Right lobe of liver (tissue), 6 donors: ENCODE results near the gene CCDC183. TPM values are rescaled to one million over a fixed set of nuclear protein-coding genes. Genes with fewer than 3 reads are reported as not detected.

Experiments used
- ATAC-seq, 4 donors: fragments of 200-7000 bp; cut with Tn5 transposase; one replicate each; pipeline ENCODE4 v1.9.1; 2020; ENCODE audit warnings: mild to moderate bottlenecking in 4 of 4, moderate library complexity in 4 of 4
- DNase-seq, 3 donors: peaks; one replicate each; pipeline ENCODE4 v3.0.0-alpha.2; 2020
- H3K27ac ChIP-seq, 3 donors: fragments of 200-600 bp; one replicate each; pipeline ENCODE4 v1.8.0; 2022
- H3K27me3 ChIP-seq, 2 donors: fragments of 200-600 bp; one replicate each; pipeline ENCODE4 v1.8.0; 2022
- H3K36me3 ChIP-seq, 4 donors: fragments of 200-600 bp; sonication (generic) in 1 of 4; one replicate each; pipeline versions ENCODE4 v1.5.1 to v1.8.0; 2017 to 2022; ENCODE audit warnings: control low read depth in 1 of 4
- H3K4me1 ChIP-seq, 4 donors: fragments of 200-600 bp; sonication (generic) in 1 of 4; one replicate each; pipeline versions ENCODE4 v1.5.1 to v1.8.0; 2017 to 2022; ENCODE audit warnings: control low read depth in 1 of 4
- H3K4me3 ChIP-seq, 3 donors: fragments of 200-600 bp; one replicate each; pipeline ENCODE4 v1.8.0; 2022
- H3K9me3 ChIP-seq, 4 donors: fragments of 200-600 bp; sonication (generic) in 1 of 4; one replicate each; pipeline versions ENCODE4 v1.5.1 to v1.8.0; 2017 to 2022; ENCODE audit warnings: control low read depth in 1 of 4
- CTCF ChIP-seq, 4 donors: fragments of 200-600 bp in 3 of 4; fragments of 450-650 bp in 1 of 4; IDR thresholded peaks; one replicate each; pipeline versions ENCODE4 v1.5.1 to v1.8.0; 2016 to 2022; ENCODE audit warnings: antibody characterized with exemption in 4 of 4, mild to moderate bottlenecking in 2 of 4
- POLR2A ChIP-seq: fragments of 450-650 bp; IDR thresholded peaks from one replicate; pipeline ENCODE4 v1.6.1; 2017; ENCODE audit warnings: antibody characterized with exemption, mild to moderate bottlenecking
- WGBS: methylation state at CpG from one replicate; pipeline ENCODE4 v1.1.6; 2018; ENCODE audit warnings: low coverage, low lambda C conversion rate; ENCODE audit not compliant: insufficient coverage; ENCODE audit errors: missing lambda C conversion rate; 5-methylcytosine and 5-hydroxymethylcytosine counted together
- intact Hi-C, 2 donors: fragments of 100-400 bp; cut with DNase I; formaldehyde crosslinking; loops; one replicate each; pipeline versions ENCODE4 v1.11.2 to v1.14.1; 2022
- total RNA-seq, 6 experiments: library from RNA; depleted of rRNA in 2 of 6; stranded (reverse); fragments of >200 nt in 2 of 6; fragmentation: NEBNext Ultra II Directional in 3 of 6; extraction: Animal tissue kit (Norgen Biotek cat#: 25700) in 3 of 6; gene quantifications; one replicate each; pipeline versions ENCODE4 v1.1.0 to v1.2.4, GENCODE V29; 2016 to 2023
- donor health status: DM: no; HTN: yes; CAD: no.
- donor health status: DM: no; HTN: no; CAD: no.
- donor health status: DM: no; HTN: no; CAD: no.
- donor health status: DM: no; HTN: yes; CAD: no.
- donor health status: DM: no; HTN: yes; CAD: no.

The CCDC183 gene
- total RNA-seq, 6 experiments from 2014 or later = 0.43 to 1.2 (median 0.74) TPM; not detected in 1

DNA sequence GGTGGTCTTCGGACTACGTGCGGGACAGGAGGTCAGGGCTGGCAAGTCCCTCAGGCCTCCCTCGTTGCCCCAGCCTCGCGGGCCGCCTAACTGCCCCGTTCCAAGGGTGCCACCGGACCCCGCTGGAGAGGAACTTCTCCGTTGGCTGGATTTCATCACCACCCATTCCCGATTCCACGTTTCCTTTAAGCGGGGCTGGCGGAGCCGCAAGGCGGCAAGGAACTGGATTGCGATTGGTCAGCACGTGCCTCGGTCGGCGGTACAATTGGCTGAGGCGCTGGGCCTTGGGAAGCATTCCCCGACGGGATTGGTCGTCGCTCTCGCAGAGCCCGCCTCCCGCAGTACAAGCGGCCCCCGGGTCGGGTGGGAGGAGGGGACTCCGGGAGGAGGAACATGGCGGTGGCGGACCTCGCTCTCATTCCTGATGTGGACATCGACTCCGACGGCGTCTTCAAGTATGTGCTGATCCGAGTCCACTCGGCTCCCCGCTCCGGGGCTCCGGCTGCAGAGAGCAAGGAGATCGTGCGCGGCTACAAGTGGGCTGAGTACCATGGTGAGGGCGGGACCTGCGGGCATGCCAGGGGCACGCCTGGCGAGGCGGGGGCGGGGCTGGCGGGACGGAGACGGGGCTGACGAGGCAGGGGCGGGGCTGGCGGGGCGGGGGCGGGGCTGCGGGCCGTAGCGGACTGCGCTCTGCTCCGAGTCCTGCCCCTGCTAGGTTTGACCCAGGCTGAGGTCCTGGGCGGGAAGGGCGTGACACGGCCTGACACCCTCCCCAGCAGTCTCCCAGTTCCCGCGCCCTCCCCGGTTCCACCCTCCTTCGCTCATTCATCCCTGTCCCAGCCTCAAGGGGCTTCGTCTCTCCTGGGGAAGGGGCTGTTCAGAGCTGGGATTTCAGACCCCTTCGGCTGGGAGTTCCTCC lies 53.2 kb downstream of the CCDC183 start, which contains the start of gene PHPT1:
Gene PHPT1 (plus strand): TSS at position 372 of the 922 bp plus-strand sequence. CDS start 22 bp downstream, at position 394.
- no CpG with 5 or more reads among the region's 77 CpGs for WGBS
- Histone ChIP-seq H3K36me3 (peaks cover 0 to 4% (median 0%) of the 10 kb centered on the region in 4 donors), H3K27me3 (no peaks in the 10 kb centered on the region), H3K27ac (peak within 1 kb of the TSS; percentile 81 to 88 (median 85)), H3K9me3 (no peaks in the 10 kb centered on the region), H3K4me1 (peaks cover 0 to 29% (median 15%) of the 10 kb centered on the region in 4 donors), H3K4me3 (peak within 1 kb of the TSS; percentile 61 to 84 (median 65))
- peak; percentile 98 to 99 (median 99) for DNase-seq
- intact Hi-C loops = loop anchor here in 1 of 2 donors (5.0 kb wide), 1 partner anchor 183 kb away; the partner anchor contains the start of gene FUT7
- peak; percentile 74 to 81 (median 80) for ATAC-seq
- TF ChIP-seq CTCF (IDR thresholded peaks at IDR 0.05) (no peak), POLR2A (peak; percentile 80)

- DNase-seq (peak in 1 of 3 donors; percentile 44), ATAC-seq (no peak)
- peak overlapping the region; percentile 37 to 88 (median 42) for H3K27ac ChIP-seq
- intact Hi-C loops = loop anchor here in 1 of 2 donors (5.0 kb wide), 1 partner anchor 182 kb away; the partner anchor contains the start of gene FUT7
- H3K4me1 ChIP-seq = peaks cover 0 to 29% (median 15%) of the 10 kb centered on the region in 4 donors
- no peaks in the 10 kb centered on the region for H3K9me3 ChIP-seq
- no peaks in the 10 kb centered on the region for H3K27me3 ChIP-seq
- 30% methylated on average over 5 of the region's 43 CpGs for WGBS
- TF ChIP-seq POLR2A (no peak), CTCF (IDR thresholded peaks at IDR 0.05) (no peak)
- peaks cover 0 to 4% (median 0%) of the 10 kb centered on the region in 4 donors for H3K36me3 ChIP-seq
- peak overlapping the region; percentile 61 to 84 (median 65) for H3K4me3 ChIP-seq
Observed at GRCh38 chr9:136849960-136850865, 54.1 kb downstream of the CCDC183 start.

DNA sequence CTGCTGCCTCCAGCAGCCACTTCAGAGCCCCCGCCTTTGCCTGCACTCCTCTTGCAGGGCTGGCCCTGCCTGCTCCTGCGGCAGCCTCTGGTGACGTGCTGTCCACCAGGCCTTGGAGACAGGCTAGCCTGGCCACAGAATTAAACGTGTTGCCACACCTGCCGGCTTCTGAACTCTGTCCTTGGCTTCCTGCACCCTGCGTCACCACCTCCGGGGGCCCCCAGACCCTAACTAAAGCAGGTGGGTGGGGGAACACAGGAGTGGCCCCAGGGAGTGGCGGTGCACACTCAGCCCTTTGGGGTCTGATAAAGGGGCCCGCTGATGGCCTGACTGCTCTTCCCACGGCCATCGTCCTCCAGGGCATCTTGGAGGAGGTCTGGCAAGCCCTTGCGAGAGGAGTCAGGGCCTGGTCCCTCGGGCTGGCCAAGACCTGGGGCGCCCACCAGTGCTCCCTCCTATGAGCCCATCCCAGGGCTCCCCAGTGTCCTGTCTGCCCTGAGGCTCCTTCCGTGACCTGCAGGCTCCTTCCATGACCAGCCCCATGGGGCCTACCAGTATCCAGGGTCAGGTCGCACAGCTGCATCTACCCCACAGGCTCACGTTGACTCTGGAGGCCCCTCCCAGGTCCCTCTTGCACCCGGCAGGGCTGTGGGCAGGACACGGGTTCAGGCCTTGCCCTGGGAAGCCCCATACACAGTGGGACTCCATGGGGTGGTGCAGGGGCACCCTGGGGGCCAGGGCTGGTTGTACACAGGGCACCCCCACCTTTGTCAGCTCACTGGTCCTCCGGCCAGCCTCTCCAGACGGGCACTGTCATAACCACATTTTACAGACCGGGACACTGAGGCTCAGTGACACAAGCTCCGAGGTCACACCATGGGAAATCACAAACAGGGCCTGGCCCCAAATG lies 55.0 kb downstream of the CCDC183 start:
- DNase-seq = peak in 2 of 3 donors; percentile 25 to 59
- H3K4me1 ChIP-seq = peaks cover 0 to 29% (median 15%) of the 10 kb centered on the region in 4 donors
- no peaks in the 10 kb centered on the region for H3K9me3 ChIP-seq
- no peak overlapping the region for H3K4me3 ChIP-seq
- intact Hi-C loops = no loop called here
- no peaks in the 10 kb centered on the region for H3K27me3 ChIP-seq
- H3K36me3 ChIP-seq = peaks cover 0 to 4% (median 0%) of the 10 kb centered on the region in 4 donors
- H3K27ac ChIP-seq = peak overlapping the region in 2 of 3 donors; percentile 61 to 80
- TF ChIP-seq CTCF (IDR thresholded peaks at IDR 0.05) (no peak), POLR2A (no peak)
- 30% methylated on average over 2 of the region's 23 CpGs for WGBS
- ATAC-seq = no peak
